Iris pigment epithelial cell (primary cell): Measurements from ENCODE around the gene EGLN2.
"Not testable (repeated sequence)": the region's sequence is repeated elsewhere in the genome, so short reads cannot be mapped to it uniquely, and the experiment has no call there.

ENCODE experiments used
- DNase-seq: peaks from one replicate; pipeline ENCODE4 v3.0.0-alpha.2; 2011; ENCODE audit warnings: low read depth

EGLN2 gene

DNA sequence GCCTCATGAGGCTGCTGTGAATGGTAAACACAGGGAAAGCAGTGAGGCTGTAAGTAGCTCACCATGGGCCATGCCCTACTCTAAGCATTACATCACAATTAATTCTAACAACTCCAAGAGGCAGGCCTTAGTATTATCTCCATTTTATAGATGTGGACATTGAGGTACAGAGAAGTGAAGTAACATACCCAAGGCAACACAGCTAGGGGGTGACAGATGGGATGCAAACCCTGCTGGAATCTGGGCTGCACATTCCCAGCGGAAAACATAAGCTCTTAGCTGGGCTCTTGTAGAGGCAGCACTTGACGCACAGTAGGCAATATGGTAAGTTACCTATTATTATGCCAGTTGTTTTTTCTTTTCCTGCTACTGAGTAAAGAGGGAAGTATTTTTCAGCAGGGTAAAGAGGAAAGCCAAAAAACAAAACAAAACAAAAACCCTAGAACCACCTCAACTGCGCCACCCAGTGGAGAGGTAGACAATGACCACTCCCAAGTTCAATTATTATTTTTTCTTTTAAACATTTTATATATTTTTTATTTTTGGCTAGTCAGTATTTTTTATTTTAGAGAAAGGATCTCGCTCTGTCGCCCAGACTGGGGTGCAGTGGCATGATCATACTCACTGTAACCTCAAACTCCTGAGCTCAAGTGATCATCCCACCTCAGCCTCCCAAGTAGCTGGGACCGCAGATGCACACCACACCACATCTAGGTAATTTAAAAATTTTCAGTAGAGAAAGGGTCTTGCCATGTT is 20.7 kb downstream of the EGLN2 start:
- DNase-seq = not testable (repeated sequence)

DNA sequence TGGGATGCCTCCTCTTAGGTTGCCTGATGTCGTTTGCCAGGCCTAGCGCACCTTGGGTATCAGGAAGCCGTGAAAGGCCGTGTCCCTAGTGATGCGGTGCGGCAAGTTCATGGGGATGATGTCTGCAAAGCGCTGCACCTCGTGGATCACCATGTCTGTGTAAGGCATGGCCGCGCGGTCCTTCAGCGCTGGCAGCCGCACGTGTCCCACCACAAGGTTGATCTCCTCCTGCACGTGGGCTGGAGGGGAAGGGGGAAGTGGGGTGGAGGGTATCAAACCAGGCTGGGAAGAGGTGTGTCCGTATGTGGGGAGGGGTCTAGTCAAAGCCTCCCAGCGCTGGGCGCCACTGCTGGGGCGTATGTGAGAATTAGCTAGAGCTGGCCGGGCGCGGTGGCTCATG is 23.2 kb downstream of the EGLN2 start:
- DNase-seq = no peak

DNA sequence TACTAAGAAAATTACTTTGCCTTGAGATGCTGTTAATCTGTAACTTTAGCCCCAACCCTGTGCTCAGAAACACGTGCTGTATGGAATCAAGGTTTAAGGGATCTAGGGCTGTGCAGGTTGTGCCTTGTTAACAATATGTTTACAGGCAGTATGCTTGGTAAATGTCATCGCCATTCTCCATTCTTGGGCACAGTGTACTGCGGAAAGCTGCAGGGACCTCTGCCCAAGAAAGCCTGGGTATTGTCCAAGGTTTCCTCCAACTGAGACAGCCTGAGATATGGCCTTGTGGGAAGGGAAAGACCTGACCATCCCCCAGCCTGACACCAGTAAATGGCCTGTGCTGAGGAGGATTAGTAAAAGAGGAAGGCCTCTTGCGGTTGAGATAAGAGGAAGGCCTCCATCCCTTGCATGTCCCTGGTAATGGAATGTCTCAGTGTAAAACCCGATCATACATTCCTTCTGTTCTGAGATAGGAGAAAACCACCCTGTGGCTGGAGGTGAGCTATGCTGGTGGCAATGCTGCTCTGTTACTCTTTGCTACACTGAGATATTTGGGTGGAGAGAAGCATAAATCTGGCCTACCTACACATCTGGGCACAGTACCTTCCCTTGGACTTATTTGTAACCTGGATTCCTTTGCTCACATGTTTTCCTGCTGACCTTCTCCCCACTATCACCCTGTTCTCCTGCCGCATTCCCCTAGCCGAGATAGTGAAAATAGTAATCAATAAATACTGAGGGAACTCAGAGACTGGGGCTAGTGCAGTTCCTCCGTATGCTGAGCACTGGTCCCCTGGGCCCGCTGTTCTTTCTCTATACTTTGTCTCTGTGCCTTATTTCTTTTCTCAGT is 23.9 kb downstream of the EGLN2 start:
- peak; percentile 64 for DNase-seq

DNA sequence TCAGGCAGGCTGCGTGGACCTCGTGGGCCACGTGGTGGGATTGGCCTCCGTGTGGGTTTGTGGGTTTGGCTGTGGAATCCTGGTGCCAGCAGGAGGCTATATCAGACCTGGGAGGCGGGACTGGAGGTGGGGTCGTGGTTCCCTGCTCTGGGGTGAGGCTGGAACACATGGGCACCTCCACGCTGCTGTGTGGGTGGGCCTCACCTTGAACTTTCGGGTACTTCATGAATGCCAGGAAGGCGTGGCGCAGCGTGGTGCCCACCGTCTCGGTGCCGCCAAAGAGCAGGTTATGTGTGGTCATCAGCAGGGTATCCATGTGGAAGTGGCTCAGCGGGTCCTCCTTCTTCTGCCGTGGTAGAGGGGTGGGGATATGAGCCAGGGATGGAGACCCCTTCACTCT is 25.9 kb downstream of the EGLN2 start:
- DNase-seq = not testable (repeated sequence)

DNA sequence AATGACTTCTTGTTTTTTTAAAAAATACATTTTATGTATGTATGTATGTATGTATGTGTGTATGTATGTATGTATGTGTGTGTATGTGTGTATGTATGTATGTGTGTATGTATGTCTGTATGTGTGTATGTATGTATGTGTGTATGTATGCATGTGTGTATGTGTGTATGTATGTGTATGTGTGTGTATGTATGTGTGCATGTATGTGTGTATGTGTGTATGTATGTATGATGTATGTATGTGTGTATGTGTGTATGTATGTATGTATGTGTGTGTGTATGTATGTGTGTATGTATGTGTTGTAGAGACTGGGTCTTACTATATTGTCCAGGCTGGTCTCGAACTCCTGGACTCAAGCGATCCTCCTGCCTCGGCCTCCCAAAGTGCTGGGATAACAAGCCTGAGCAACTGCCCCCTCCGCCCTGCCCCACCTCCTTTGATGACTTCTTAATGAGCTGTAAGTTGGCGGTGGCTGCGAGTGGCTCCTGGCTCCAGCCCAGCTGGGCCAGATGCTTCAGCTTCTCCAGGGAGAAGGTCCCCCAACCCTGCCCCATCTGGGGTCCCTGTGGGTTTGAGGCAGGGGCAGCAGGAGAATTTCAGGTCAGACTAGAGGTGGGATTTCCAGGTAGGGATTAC is 26.6 kb downstream of the EGLN2 start:
- DNase-seq = not testable (repeated sequence)

DNA sequence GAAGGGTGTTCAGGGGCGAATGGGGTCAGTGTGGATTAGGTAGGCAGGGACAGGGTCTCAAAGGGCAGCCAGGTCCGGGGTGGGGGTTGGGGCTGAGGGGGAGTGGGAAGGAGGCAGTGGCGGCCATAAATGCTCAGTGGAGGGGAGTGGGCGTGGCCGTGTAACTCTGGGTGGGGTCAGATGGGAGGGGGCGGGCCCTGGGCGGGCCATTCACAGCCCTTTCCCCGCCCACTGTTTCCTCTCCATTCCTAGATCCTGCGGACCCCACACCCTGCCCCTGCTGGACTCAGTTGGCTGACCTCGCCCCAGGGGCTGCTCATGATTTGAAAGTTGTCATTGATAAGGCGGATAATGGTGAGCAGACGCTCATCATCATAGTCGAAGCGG is 27.3 kb downstream of the EGLN2 start:
- DNase-seq = not testable (repeated sequence)

DNA sequence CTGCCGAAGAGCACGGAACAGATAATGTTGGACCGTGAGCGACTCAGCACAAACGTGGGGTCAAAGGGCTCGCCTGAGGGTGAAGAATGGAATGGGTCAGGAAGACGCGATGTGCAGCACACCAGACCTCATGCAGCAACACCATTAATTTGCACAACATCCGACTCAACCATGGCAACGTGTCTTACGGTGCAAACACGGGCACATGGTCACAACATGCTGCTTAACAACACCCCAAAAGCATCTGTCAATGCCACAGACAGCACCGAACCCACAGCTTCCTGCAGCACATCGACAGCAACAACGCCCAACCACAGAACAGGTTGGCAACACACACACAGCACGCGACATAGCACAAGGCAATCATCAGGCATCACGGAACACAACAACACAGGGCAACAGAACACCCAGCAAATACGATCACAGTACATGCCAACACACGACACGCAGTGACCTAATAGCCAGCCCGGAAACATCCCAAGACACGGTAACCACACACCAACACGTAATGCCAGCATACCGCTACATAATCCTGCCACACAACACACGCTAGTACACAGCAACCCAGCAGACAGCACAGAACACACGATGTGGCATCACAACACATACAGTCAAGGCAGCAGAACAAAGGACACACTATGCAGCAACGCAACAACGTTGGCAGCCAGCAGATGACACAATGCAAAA is 27.9 kb downstream of the EGLN2 start:
- DNase-seq = not testable (repeated sequence)

DNA sequence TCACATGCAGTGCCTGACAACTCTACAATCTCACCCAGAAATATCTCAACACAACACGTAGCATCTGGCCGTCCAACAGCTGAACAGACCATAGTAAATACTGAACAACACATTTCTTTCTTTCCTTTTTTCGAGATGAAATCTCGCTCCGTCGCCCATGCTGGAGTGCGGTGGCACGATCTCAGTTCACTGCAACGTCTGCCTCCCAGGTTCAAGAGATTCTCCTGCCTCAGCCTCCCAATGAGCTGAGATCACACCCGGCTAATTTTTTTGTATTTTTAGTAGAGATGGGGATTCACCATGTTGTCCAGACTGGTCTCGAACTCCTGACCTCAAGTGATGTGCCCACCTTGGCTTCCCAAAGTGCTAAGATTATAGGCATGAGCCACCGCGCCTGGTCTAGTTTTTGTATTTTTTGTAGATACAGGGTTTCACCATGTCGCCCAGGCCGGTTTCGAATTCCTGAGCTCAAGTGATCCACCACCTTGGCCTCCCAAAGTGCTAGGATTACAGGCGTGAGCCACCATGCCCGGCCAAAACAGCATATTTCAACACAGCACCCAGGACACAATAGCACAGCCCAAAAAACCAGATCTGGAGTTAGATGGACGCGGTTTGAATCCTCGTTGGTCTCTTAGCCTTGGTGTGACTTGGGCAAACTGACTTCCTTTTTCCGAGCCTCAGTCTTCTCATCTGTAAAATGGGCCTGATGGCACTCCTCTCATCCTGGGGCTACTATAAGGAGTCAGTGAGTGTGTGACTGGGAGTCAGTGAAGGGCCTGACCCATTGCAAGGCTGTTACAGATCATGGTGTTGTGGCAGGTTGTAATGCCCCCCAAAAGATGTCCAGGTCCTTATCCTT is 28.6 kb downstream of the EGLN2 start:
- DNase-seq = no peak

DNA sequence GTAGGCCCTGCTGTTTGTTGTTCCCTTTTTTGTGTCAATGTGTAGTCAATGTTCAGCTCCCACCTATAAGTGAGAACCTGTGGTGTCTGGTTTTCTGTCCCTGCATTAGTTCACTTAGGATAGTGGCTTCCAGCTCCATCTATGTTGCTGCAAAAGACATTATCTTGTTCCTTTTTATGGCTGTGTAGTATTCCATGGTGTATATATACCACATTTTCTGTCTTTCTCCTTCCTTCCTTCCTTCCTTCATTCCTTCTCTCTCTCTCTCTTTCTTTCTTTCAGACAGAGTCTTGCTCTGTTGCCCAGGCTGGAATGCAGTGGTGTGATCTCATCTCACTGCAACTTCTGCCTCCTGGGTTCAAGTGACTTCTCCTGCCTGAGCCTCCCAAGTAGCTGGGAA is 30.2 kb downstream of the EGLN2 start:
- DNase-seq = no peak

DNA sequence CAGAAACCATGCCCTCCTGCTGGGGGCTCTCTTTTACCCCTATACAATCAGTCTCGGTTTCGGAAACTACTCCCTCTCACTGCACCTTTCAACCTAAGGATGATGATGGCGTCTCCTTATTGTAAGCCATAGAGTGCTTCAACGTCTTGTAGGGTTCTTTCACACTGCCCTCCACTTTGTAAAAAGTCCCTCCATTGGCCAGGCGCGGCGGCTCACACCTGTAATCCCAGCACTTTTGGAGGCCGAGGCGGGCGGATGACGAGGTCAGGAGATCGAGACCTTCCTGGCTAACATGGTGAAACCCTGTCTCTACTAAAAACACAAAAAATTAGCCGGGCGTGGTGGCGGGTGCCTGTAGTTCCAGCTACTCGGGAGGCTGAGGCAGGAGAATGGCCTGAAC is 31.8 kb downstream of the EGLN2 start:
- not testable (repeated sequence) for DNase-seq

DNA sequence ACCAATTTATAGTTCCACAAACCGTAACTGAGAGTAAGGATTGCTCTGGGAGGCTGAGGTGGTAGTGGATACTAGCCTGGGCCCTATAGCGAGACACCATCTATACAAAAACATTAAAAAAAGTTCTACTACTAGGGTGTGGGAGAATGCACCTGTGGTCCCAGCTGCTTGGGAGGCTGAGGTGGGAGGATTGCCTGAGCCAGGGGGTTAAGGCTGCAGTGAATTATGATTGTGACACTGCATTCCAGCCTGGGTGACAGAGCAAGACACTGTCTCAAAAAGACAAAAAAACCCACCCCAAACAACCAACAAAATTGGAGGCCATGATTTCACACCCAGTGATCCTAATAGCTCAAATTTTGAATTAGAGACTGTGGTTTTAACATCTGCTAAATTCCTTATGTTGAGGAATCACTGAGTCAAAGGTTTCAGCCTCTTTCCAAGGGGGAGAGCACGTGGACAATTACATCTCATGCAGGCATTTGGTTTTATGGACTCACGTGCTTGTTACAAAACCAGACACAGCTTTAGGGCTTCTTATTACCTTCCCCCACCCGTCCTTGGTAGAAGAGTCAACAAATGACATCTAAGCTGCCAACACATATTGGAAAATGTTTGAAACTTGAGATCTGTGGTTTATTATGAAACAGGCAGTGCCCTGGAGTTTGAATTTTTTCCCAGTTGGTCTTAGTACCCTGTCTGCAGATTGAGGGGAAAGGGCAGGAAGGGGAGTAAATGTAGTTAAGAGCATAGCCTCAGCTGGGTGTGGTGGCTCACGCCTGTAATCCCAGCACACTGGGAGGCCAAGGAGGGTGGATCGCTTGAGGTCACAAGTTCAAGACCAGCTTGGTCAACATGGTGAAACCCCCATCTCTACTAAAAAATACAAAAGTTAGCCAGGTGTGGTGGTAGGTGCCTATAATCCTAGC is 32.8 kb downstream of the EGLN2 start:
- DNase-seq = peak; percentile 95

DNA sequence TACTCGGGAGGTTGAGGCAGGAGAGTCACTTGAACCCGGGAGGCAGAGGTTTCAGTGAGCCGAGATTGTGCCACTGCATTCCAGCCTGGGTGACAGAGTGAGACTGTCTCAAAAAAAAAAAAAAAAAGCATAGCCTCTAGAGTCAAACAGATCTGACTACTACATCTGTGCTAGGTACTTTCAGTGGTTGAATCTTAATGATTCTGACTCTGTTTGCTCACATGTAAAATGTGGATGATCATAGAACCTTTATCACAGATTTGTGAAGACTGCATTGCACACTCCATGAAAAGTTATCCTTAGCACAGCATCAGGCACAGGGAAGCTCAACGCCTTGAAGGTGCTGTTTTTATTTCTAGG is 33.4 kb downstream of the EGLN2 start:
- DNase-seq = not testable (repeated sequence)

DNA sequence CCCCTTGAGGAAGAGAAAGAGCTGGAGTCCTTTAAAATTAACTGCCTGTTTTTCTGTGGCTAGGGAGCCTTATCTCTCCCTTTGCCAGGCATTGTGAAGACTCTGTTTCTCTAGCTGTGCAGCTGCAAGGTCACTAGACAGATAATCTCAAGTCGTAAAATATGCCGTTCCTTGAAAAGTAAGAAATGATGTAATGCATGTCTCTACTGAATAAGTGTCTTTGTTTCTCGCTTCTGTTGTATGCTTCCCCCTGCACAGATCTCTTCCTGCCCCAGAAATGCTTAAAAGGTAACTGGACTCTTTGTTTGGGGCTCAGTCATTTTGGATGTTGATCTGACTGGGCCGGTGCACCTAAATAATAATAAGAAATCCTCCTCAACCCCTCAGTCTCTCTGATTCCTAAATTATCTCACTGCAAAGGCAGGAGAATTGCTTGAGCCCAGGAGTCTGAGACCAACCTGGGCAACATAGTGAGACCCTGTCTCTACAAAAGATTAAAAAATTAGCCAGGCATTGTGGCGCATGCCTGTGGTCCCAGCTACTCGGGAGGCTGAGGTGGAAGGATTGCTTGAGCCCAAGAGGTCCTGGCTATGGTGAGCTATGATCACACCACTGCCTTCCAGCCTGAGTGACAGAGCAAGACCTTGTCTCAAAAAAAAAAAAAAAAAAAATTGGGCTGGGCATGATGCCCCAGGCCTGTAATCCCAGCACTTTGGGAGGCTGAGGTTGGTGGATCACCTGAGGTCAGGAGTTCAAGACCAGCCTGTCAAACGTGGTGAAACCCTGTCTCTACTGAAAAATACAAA is 34.9 kb downstream of the EGLN2 start:
- DNase-seq = not testable (repeated sequence)

DNA sequence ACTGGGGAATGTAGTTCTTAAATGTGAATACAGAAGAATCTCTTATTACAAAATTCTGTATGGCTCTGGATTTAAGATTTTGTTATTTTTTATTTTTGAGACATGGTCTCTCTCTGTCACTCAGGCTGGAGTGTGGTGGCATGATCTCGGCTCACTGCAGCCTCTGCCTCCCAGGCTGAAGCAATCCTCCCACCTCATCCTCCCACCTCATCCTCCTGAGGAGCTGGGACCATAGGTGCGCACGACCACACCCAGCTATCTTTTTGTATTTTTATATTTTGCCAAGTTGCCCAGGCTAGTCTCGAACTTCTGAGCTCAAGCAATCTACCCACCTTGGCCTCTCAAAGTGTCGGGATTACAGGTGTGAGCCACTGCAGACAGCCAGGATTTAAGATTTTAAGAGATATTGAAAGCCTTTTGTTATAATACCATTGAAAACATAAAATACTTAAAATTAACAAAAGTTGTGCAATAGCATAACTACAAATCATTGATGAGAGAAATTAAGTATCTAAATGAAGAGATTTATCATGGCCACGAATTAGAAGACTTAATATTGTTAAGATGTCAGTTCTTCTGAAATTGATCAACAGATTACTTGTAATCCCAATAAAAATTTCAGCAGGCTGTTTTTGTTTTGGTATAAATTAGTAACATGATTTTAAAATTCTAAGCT is 37.9 kb downstream of the EGLN2 start:
- DNase-seq = no peak

DNA sequence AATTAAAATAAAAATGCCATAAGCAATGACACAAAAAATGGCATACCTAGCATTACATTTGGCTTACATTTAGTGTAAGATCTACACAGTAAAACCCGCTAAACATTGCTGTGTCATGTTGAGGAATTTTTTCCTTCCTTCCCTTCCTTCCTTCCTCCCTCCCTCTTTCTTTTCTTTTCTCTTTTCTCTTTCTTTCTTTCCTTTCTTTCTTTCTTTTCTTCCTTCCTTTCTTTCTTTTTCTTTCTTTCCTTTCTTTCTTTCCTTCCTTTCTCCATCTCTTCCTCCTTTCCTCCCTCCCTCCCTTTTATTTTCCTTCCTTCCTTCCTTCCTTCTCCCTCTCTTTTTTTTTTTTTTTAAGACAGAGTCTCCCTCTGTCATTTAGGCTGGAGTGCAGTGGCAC is 39.5 kb downstream of the EGLN2 start:
- DNase-seq = not testable (repeated sequence)

DNA sequence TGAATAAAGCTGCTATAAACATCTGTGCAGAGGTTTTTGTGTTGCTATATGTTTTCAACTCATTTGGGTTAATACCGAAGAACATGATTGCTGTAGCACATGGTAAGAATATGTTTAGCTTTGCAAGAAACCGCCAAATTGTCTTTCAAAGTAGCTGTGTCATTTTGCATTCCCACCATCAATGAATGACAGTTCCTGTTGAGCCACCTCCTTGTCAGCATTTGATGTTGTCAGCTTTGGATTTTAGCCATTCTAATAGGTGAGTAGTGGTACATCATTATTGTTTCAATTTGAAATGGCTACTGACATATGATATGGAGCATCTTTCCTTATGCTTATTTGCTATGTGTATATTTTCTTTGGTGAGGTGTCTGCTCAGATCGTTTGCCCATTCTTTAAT is 43.0 kb downstream of the EGLN2 start:
- DNase-seq = not testable (repeated sequence)

DNA sequence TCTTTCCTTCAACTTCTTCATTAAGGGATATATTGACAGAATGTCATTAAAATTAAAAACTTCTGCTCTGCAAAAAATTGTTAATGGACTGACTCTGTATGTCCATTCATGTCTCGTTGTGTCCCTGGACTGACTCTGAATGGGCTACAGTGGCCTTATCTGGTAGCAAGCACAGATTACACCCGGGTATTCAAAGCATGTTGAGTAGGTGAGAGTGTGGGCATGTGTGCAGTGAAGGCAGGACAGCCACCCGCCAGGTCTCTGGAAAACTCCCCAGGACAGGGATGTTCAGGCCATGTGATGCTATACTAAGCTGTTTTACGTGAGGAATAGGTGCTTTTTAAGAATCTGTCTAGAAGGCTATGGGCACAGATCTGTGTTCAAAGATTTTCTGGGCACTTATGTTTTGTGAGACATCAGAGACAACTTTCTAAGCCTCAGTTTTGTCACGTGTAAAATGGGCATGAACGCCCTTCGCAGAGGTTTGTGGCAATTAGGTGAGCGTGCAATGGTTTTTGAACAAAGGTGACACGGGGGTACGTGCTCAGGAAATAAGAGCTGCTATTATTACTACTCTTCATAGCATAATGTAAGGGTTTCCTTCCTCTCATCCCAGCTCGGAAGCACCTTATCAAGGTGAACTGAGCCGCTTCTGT is 44.1 kb downstream of the EGLN2 start:
- DNase-seq = not testable (repeated sequence)

DNA sequence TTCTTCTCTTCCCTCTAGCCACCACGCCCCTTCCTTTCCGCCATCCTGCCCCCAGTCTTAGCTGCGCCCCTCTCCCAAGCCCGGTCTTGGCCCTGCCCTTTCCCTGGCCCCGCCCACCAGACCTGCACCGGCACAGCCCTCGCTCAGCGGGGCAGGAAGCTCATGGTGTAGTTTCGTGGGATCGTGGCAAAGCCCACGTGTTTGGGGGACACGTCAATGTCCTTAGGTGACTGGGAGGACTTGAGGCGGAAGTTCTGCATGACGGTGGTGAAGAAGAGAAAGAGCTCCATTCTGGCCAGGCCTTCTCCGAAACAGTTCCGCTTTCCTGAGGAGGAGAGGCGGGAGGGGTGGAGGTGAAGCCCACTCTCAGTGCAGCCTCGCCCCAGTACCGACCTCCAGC is 44.7 kb downstream of the EGLN2 start:
- not testable (repeated sequence) for DNase-seq
